T-cell (primary cell): Measurements from ENCODE around the gene ATXN7L2. TPM values are rescaled to one million over a fixed set of nuclear protein-coding genes. Genes with fewer than 3 reads are reported as not detected.

Experiments
- ATAC-seq, 4 experiments: fragments of 200-7000 bp in 3 of 4; fragments of 150-1000 bp in 1 of 4; cut with Tn5 transposase; replicated peaks in 1 of 4; 1 replicate in 3 of 4; 2 replicates in 1 of 4; pipeline ENCODE4 v1.10.0; 2021; ENCODE audit warnings: moderate library complexity in 3 of 4, mild to moderate bottlenecking in 2 of 4, moderate number of reproducible peaks in 1 of 4
- CTCF ChIA-PET, 2 donors: fragments of 300-600 bp; sonication (Branson Sonifier 250); formaldehyde crosslinking; loops; one replicate each; lab custom pipeline; 2022; ENCODE audit warnings: antibody characterized with exemption in 2 of 2; lab: Charles Lee
- POLR2A ChIA-PET, 2 donors: fragments of 300-600 bp; sonication (Branson Sonifier 250); formaldehyde crosslinking; loops; one replicate each; lab custom pipeline; 2022; ENCODE audit warnings: antibody characterized with exemption in 2 of 2; lab: Charles Lee
- DNase-seq, 35 experiments: peaks; one replicate each; pipeline versions ENCODE4 v3.0.0 to v3.0.0-alpha.2; 2013 to 2023
- H3K27ac ChIP-seq: one replicate; pipeline ENCODE4 v1.5.1; 2013; ENCODE audit warnings: low read length
- H3K27me3 ChIP-seq, 2 experiments: replicated peaks in 1 of 2; 1 replicate in 1 of 2; 2 replicates in 1 of 2; pipeline versions ENCODE4 v1.6.1 to v1.7.0; 2013; ENCODE audit warnings: low read length in 1 of 2, mixed read lengths in 1 of 2; ENCODE audit not compliant: control insufficient read depth in 2 of 2, insufficient read depth in 2 of 2; ENCODE audit errors: extremely low read depth in 1 of 2
- H3K36me3 ChIP-seq, 2 donors: 1 replicate in 1 of 2; 2 replicates in 1 of 2; pipeline versions ENCODE4 v1.6.1 to v1.7.0; 2013; ENCODE audit warnings: low read length in 1 of 2; ENCODE audit not compliant: control insufficient read depth in 2 of 2, insufficient read depth in 1 of 2; ENCODE audit errors: extremely low read depth in 1 of 2
- H3K4me1 ChIP-seq, 2 experiments: 1 replicate in 1 of 2; 2 replicates in 1 of 2; pipeline versions ENCODE4 v1.6.1 to v1.7.0; 2013; ENCODE audit warnings: low read length in 2 of 2, mixed read lengths in 1 of 2; ENCODE audit not compliant: insufficient read depth in 2 of 2, control insufficient read depth in 1 of 2; ENCODE audit errors: extremely low read depth in 1 of 2
- H3K4me3 ChIP-seq, 2 donors: 1 replicate in 1 of 2; 2 replicates in 1 of 2; pipeline versions ENCODE4 v1.5.1 to v1.7.0; 2013; ENCODE audit warnings: mild to moderate bottlenecking in 2 of 2, low read length in 1 of 2, moderate library complexity in 1 of 2; ENCODE audit not compliant: control insufficient read depth in 1 of 2; ENCODE audit errors: extremely low read depth in 1 of 2
- H3K9me3 ChIP-seq: 2 replicates; pipeline ENCODE4 v1.7.0; 2013
- H3K27ac Mint-ChIP-seq, 2 donors: one replicate each; pipeline ENCODE4 v1.8.0; 2020 to 2021; ENCODE audit warnings: mild to moderate bottlenecking in 2 of 2, mixed read lengths in 2 of 2
- H3K27me3 Mint-ChIP-seq, 2 donors: one replicate each; pipeline ENCODE4 v1.8.0; 2021 to 2022; ENCODE audit warnings: mixed read lengths in 2 of 2
- H3K36me3 Mint-ChIP-seq: one replicate; pipeline ENCODE4 v1.8.0; 2021; ENCODE audit warnings: mixed read lengths
- H3K4me1 Mint-ChIP-seq, 3 donors: one replicate each; pipeline ENCODE4 v1.8.0; 2020 to 2022; ENCODE audit warnings: mixed read lengths in 3 of 3, mild to moderate bottlenecking in 1 of 3
- H3K4me3 Mint-ChIP-seq, 3 donors: one replicate each; pipeline ENCODE4 v1.8.0; 2020 to 2022; ENCODE audit warnings: mild to moderate bottlenecking in 3 of 3, mixed read lengths in 3 of 3, moderate library complexity in 3 of 3
- H3K9me3 Mint-ChIP-seq, 3 donors: one replicate each; pipeline ENCODE4 v1.8.0; 2020 to 2022; ENCODE audit warnings: mixed read lengths in 3 of 3
- WGBS: methylation state at CpG from one replicate; pipeline ENCODE4 v1.1.5; 2013; ENCODE audit warnings: missing lambda C conversion rate; ENCODE audit not compliant: insufficient coverage; 5-methylcytosine and 5-hydroxymethylcytosine counted together
- total RNA-seq, 35 experiments: library from RNA in 6 of 35; stranded (reverse) in 6 of 35; fragments of 120-200 nt in 1 of 35; gene quantifications; one replicate each; pipeline versions ENCODE4 v1.2.1 to v1.2.4 and lab custom pipeline; 2013 to 2026

Gene ATXN7L2
- total RNA-seq, 5 donors from 2014 or later (not counting 1 experiment from before 2014, with no cell fraction given) = 9.7 to 13.2 (median 12.5) TPM

GRCh38 chr1:109479311-109479710, 4.4 kb upstream of the ATXN7L2 start:
- peaks cover 4 to 19% of the 10 kb centered on the region in 2 experiments for H3K4me1 ChIP-seq
- H3K4me3 ChIP-seq = no peak overlapping the region
- ATAC-seq (no peak), DNase-seq (no peak)
- H3K27me3 Mint-ChIP-seq = peaks cover 17 to 38% of the 10 kb centered on the region in 2 donors
- H3K27me3 ChIP-seq = peaks cover 0 to 36% of the 10 kb centered on the region in 2 experiments
- H3K27ac ChIP-seq = no peak overlapping the region
- no peaks in the 10 kb centered on the region for H3K9me3 ChIP-seq
- H3K36me3 ChIP-seq = no peaks in the 10 kb centered on the region
- ChIA-PET CTCF (interaction anchor here (1.0 to 1.9 kb wide), 2 partner anchors 11 to 67 kb away, joined by 4 read pairs; no protein-coding TSS in a partner anchor), POLR2A (interaction anchor here in 1 of 2 donors (0.5 kb wide), 2 partner anchors 13 to 467 kb away, joined by 3 read pairs; partner anchors contain the start of gene SYPL2)
- WGBS = 65% methylated on average over 5 of the region's 5 CpGs
- H3K36me3 Mint-ChIP-seq = peaks cover 4% of the 10 kb centered on the region
- no peak overlapping the region for H3K27ac Mint-ChIP-seq
- peaks cover 19 to 24% (median 21%) of the 10 kb centered on the region in 3 donors for H3K4me1 Mint-ChIP-seq
- no peaks in the 10 kb centered on the region for H3K9me3 Mint-ChIP-seq
- H3K4me3 Mint-ChIP-seq = no peak overlapping the region

GRCh38 chr1:109479901-109480300, 3.8 kb upstream of the ATXN7L2 start:
- CTCF ChIA-PET = interaction anchor here in 1 of 2 donors (1.9 kb wide), 1 partner anchor 11 kb away, joined by 4 read pairs; no protein-coding TSS in a partner anchor
- no peaks in the 10 kb centered on the region for H3K9me3 ChIP-seq
- ATAC-seq = no peak
- WGBS = 66% methylated on average over 2 of the region's 3 CpGs
- H3K4me3 Mint-ChIP-seq = no peak overlapping the region
- H3K36me3 Mint-ChIP-seq = peaks cover 4% of the 10 kb centered on the region
- peaks cover 9 to 25% of the 10 kb centered on the region in 2 experiments for H3K4me1 ChIP-seq
- H3K27me3 Mint-ChIP-seq = peaks cover 17 to 36% of the 10 kb centered on the region in 2 donors
- no peak for DNase-seq
- no peak overlapping the region for H3K27ac Mint-ChIP-seq
- H3K36me3 ChIP-seq = no peaks in the 10 kb centered on the region
- no peaks in the 10 kb centered on the region for H3K9me3 Mint-ChIP-seq
- peaks cover 0 to 36% of the 10 kb centered on the region in 2 experiments for H3K27me3 ChIP-seq
- H3K4me1 Mint-ChIP-seq = peaks cover 25 to 30% (median 27%) of the 10 kb centered on the region in 3 donors
- H3K27ac ChIP-seq = no peak overlapping the region
- POLR2A ChIA-PET = no interaction called here
- H3K4me3 ChIP-seq = no peak overlapping the region

GRCh38 chr1:109481646-109482045, 2.1 kb upstream of the ATXN7L2 start:
- POLR2A ChIA-PET = no interaction called here
- no peak overlapping the region for H3K27ac ChIP-seq
- H3K27me3 ChIP-seq = peaks cover 0 to 23% of the 10 kb centered on the region in 2 experiments
- DNase-seq (no peak), ATAC-seq (no peak)
- Mint-ChIP-seq H3K36me3 (peaks cover 4% of the 10 kb centered on the region), H3K4me3 (no peak overlapping the region), H3K9me3 (no peaks in the 10 kb centered on the region), H3K27me3 (peaks cover 7 to 28% of the 10 kb centered on the region in 2 donors), H3K27ac (no peak overlapping the region), H3K4me1 (peaks cover 34 to 39% (median 37%) of the 10 kb centered on the region in 3 donors)
- no peak overlapping the region for H3K4me3 ChIP-seq
- no peaks in the 10 kb centered on the region for H3K9me3 ChIP-seq
- no CpG with 5 or more reads among the region's 2 CpGs for WGBS
- peaks cover 12 to 29% of the 10 kb centered on the region in 2 experiments for H3K4me1 ChIP-seq
- peaks cover 0 to 4% of the 10 kb centered on the region in 2 donors for H3K36me3 ChIP-seq
- CTCF ChIA-PET = interaction anchor here in 1 of 2 donors (1.5 to 2.6 kb wide), 2 partner anchors 12 to 51 kb away, joined by 4 to 23 read pairs; partner anchors contain the start of gene CYB561D1

GRCh38 chr1:109482242-109482641, 1.5 kb upstream of the ATXN7L2 start:
- no peak overlapping the region for H3K27ac ChIP-seq

GRCh38 chr1:109482791-109483671, 674 bp upstream of the ATXN7L2 start:
- Histone ChIP-seq H3K27me3 (peaks cover 0 to 10% of the 10 kb centered on the region in 2 experiments), H3K36me3 (peaks cover 4 to 15% of the 10 kb centered on the region in 2 donors), H3K9me3 (no peaks in the 10 kb centered on the region), H3K4me1 (peaks cover 12 to 26% of the 10 kb centered on the region in 2 experiments), H3K27ac (peak overlapping the region; percentile 66), H3K4me3 (peak overlapping the region; percentile 77 to 84)
- peak overlapping the region; percentile 92 to 93 for H3K27ac Mint-ChIP-seq
- peaks cover 35 to 39% (median 37%) of the 10 kb centered on the region in 3 donors for H3K4me1 Mint-ChIP-seq
- H3K36me3 Mint-ChIP-seq = peaks cover 12% of the 10 kb centered on the region
- POLR2A ChIA-PET = interaction anchor here (0.5 to 1.4 kb wide), 9 partner anchors 9 to 407 kb away, joined by 3 to 11 read pairs (median 4); partner anchors contain the start of genes CELSR2 (in 1 of the 2), GNAI3 (in 1 of the 2) and TAF13 (in 1 of the 2)
- CTCF ChIA-PET = interaction anchor here (0.6 to 2.6 kb wide), 16 partner anchors 10 to 207 kb away, joined by 3 to 23 read pairs (median 4); partner anchors contain the start of genes CYB561D1 (in 1 of the 2), GNAI3 (in 1 of the 2) and PSRC1 (in 1 of the 2)
- peaks cover 4 to 21% of the 10 kb centered on the region in 2 donors for H3K27me3 Mint-ChIP-seq
- ATAC-seq (peak; percentile 33 to 54 (median 44)), DNase-seq (peak in 14 of 35 experiments; percentile 15 to 69 (median 38))
- 6% methylated on average over 21 of the region's 29 CpGs for WGBS
- H3K4me3 Mint-ChIP-seq = peak overlapping the region; percentile 92 to 96 (median 92)
- H3K9me3 Mint-ChIP-seq = no peaks in the 10 kb centered on the region

More at GRCh38 chr1:109482242-109482641, 1.5 kb upstream of the ATXN7L2 start:
- Mint-ChIP-seq H3K4me1 (peaks cover 35 to 39% (median 37%) of the 10 kb centered on the region in 3 donors), H3K27ac (peak overlapping the region in 1 of 2 donors; percentile 66), H3K27me3 (peaks cover 6 to 22% of the 10 kb centered on the region in 2 donors), H3K36me3 (peaks cover 5% of the 10 kb centered on the region), H3K9me3 (no peaks in the 10 kb centered on the region), H3K4me3 (peak overlapping the region; percentile 92 to 96 (median 92))
- Histone ChIP-seq H3K27me3 (peaks cover 0 to 17% of the 10 kb centered on the region in 2 experiments), H3K9me3 (no peaks in the 10 kb centered on the region), H3K4me1 (peaks cover 12 to 29% of the 10 kb centered on the region in 2 experiments), H3K4me3 (no peak overlapping the region), H3K36me3 (peaks cover 0 to 7% of the 10 kb centered on the region in 2 donors)
- ChIA-PET CTCF (interaction anchor here in 1 of 2 donors (1.5 to 2.6 kb wide), 3 partner anchors 12 to 67 kb away, joined by 4 to 23 read pairs (median 13); partner anchors contain the start of genes CYB561D1 and GNAI3), POLR2A (interaction anchor here (0.6 to 0.7 kb wide), 3 partner anchors 32 to 382 kb away, joined by 3 to 11 read pairs (median 9); partner anchors contain the start of gene CELSR2 (in 1 of the 2))
- no peak for DNase-seq
- no peak for ATAC-seq
